Stomach smooth muscle (tissue), 2 donors: ENCODE data around the gene ERCC3.
"Not testable (repeated sequence)": the region's sequence is repeated elsewhere in the genome, so short reads cannot be mapped to it uniquely, and the experiment has no call there.

Experiments
- H3K27ac ChIP-seq: one replicate; pipeline ENCODE4 v1.7.0; 2013; ENCODE audit warnings: mild to moderate bottlenecking, low read length, inconsistent platforms
- H3K27me3 ChIP-seq, 2 donors: one replicate each; pipeline ENCODE4 v1.7.0; 2013; ENCODE audit warnings: low read length in 2 of 2; ENCODE audit not compliant: insufficient read depth in 2 of 2, control insufficient read depth in 1 of 2
- H3K36me3 ChIP-seq, 2 donors: one replicate each; pipeline ENCODE4 v1.7.0; 2013; ENCODE audit warnings: low read length in 2 of 2; ENCODE audit not compliant: control insufficient read depth in 2 of 2, insufficient read depth in 2 of 2
- H3K4me1 ChIP-seq: one replicate; pipeline ENCODE4 v1.7.0; 2013; ENCODE audit warnings: low read length; ENCODE audit not compliant: control insufficient read depth, insufficient read depth
- H3K4me3 ChIP-seq, 2 donors: one replicate each; pipeline ENCODE4 v1.7.0; 2013; ENCODE audit warnings: low read length in 2 of 2
- H3K9ac ChIP-seq, 2 donors: one replicate each; pipeline ENCODE4 v1.7.0; 2013; ENCODE audit warnings: low read length in 2 of 2, mild to moderate bottlenecking in 1 of 2
- H3K9me3 ChIP-seq, 2 donors: one replicate each; pipeline ENCODE4 v1.7.0; 2013; ENCODE audit warnings: low read length in 2 of 2; ENCODE audit not compliant: control insufficient read depth in 2 of 2
- donor health status: healthy.
- donor health status: Pancreatic carcinoma.

Gene ERCC3

GRCh38 chr2:127255146-127255545, 38.8 kb downstream of the ERCC3 start:
- Histone ChIP-seq H3K4me3 (no peak overlapping the region), H3K9me3 (no peaks in the 10 kb centered on the region), H3K27ac (no peak overlapping the region), H3K9ac (no peak overlapping the region), H3K36me3 (peaks cover 20 to 31% of the 10 kb centered on the region in 2 donors), H3K27me3 (no peaks in the 10 kb centered on the region), H3K4me1 (no peaks in the 10 kb centered on the region)

- Histone ChIP-seq H3K9ac (no peak overlapping the region), H3K36me3 (peaks cover 14 to 26% of the 10 kb centered on the region in 2 donors), H3K27ac (no peak overlapping the region), H3K27me3 (no peaks in the 10 kb centered on the region), H3K4me3 (no peak overlapping the region), H3K4me1 (no peaks in the 10 kb centered on the region), H3K9me3 (no peaks in the 10 kb centered on the region)
Measured at GRCh38 chr2:127254386-127254981, 39.5 kb downstream of the ERCC3 start.

- not testable (repeated sequence) for H3K4me3 ChIP-seq, H3K36me3 ChIP-seq, H3K4me1 ChIP-seq, H3K9ac ChIP-seq, H3K27ac ChIP-seq, H3K9me3 ChIP-seq, H3K27me3 ChIP-seq
Measured at GRCh38 chr2:127241184-127241583, 52.8 kb downstream of the ERCC3 start.

- Histone ChIP-seq H3K27me3 (no peaks in the 10 kb centered on the region), H3K4me1 (no peaks in the 10 kb centered on the region), H3K4me3 (no peak overlapping the region)
Measured at GRCh38 chr2:127239395-127239794, 54.5 kb downstream of the ERCC3 start.

GRCh38 chr2:127237768-127238167, 56.2 kb downstream of the ERCC3 start:
- not testable (repeated sequence) for H3K9me3 ChIP-seq, H3K4me1 ChIP-seq, H3K27me3 ChIP-seq, H3K36me3 ChIP-seq, H3K9ac ChIP-seq, H3K4me3 ChIP-seq, H3K27ac ChIP-seq

More at GRCh38 chr2:127239395-127239794, 54.5 kb downstream of the ERCC3 start:
- H3K36me3 ChIP-seq, result no peaks in the 10 kb centered on the region
- no peak overlapping the region for H3K27ac ChIP-seq
- no peak overlapping the region for H3K9ac ChIP-seq
- H3K9me3 ChIP-seq, result no peaks in the 10 kb centered on the region

GRCh38 chr2:127235082-127235702, 58.8 kb downstream of the ERCC3 start:
- H3K4me3 ChIP-seq, result no peak overlapping the region
- no peak overlapping the region for H3K27ac ChIP-seq
- no peaks in the 10 kb centered on the region for H3K4me1 ChIP-seq
- no peaks in the 10 kb centered on the region for H3K27me3 ChIP-seq
- no peaks in the 10 kb centered on the region for H3K36me3 ChIP-seq
- no peaks in the 10 kb centered on the region for H3K9me3 ChIP-seq
- no peak overlapping the region for H3K9ac ChIP-seq

- Histone ChIP-seq H3K27ac (no peak overlapping the region), H3K4me3 (no peak overlapping the region), H3K4me1 (no peaks in the 10 kb centered on the region), H3K9me3 (no peaks in the 10 kb centered on the region), H3K9ac (no peak overlapping the region), H3K27me3 (no peaks in the 10 kb centered on the region), H3K36me3 (no peaks in the 10 kb centered on the region)
Measured at GRCh38 chr2:127233710-127234109, 60.2 kb downstream of the ERCC3 start.

GRCh38 chr2:127231130-127231865, 62.6 kb downstream of the ERCC3 start:
- Histone ChIP-seq H3K4me1 (peaks cover 6% of the 10 kb centered on the region), H3K36me3 (no peaks in the 10 kb centered on the region), H3K9me3 (peaks cover 0 to 3% of the 10 kb centered on the region in 2 donors), H3K9ac (no peak overlapping the region), H3K4me3 (no peak overlapping the region), H3K27ac (no peak overlapping the region), H3K27me3 (no peaks in the 10 kb centered on the region)

- H3K9ac ChIP-seq, result no peak overlapping the region
- H3K27ac ChIP-seq, result no peak overlapping the region
- H3K4me1 ChIP-seq, result peaks cover 10% of the 10 kb centered on the region
- peaks cover 0 to 3% of the 10 kb centered on the region in 2 donors for H3K9me3 ChIP-seq
- no peaks in the 10 kb centered on the region for H3K27me3 ChIP-seq
- no peak overlapping the region for H3K4me3 ChIP-seq
- H3K36me3 ChIP-seq, result no peaks in the 10 kb centered on the region
Measured at GRCh38 chr2:127229555-127229954, 64.4 kb downstream of the ERCC3 start.

- Histone ChIP-seq H3K27ac (no peak overlapping the region), H3K9me3 (peaks cover 0 to 3% of the 10 kb centered on the region in 2 donors), H3K27me3 (no peaks in the 10 kb centered on the region), H3K4me3 (no peak overlapping the region), H3K4me1 (peaks cover 10% of the 10 kb centered on the region), H3K36me3 (no peaks in the 10 kb centered on the region), H3K9ac (no peak overlapping the region)
Measured at GRCh38 chr2:127228102-127228501, 65.8 kb downstream of the ERCC3 start.

GRCh38 chr2:127227264-127227660, 66.7 kb downstream of the ERCC3 start:
- not testable (repeated sequence) for H3K4me3 ChIP-seq, H3K9ac ChIP-seq, H3K27me3 ChIP-seq, H3K9me3 ChIP-seq, H3K36me3 ChIP-seq, H3K27ac ChIP-seq
- peaks cover 10% of the 10 kb centered on the region for H3K4me1 ChIP-seq
